HepG2 (cell line): Measurements from ENCODE around the gene RERE. TPM values are rescaled to one million over a fixed set of nuclear protein-coding genes. Genes with fewer than 3 reads are reported as not detected.

Experiments used
- FOXA3 ChIP-seq: IDR thresholded peaks from 2 replicates; pipeline ENCODE4 v1.6.1; 2016; ENCODE audit warnings: missing genetic modification reagents, missing compliant biosample characterization
- GATA4 ChIP-seq: sonication (generic); IDR thresholded peaks from 2 replicates; pipeline ENCODE4 v1.6.1; 2016; ENCODE audit warnings: antibody characterized with exemption, low read depth, borderline replicate concordance
- IKZF5 ChIP-seq: IDR thresholded peaks from 2 replicates; pipeline ENCODE4 v1.6.1; 2018; ENCODE audit warnings: missing genetic modification reagents, mild to moderate bottlenecking, missing compliant biosample characterization
- MAX ChIP-seq: IDR thresholded peaks from 2 replicates; pipeline ENCODE4 v1.6.1; 2012; ENCODE audit warnings: inconsistent platforms
- PATZ1 ChIP-seq: sonication (generic); formaldehyde crosslinking; IDR thresholded peaks from 2 replicates; pipeline ENCODE4 v1.4.0; 2020; ENCODE audit warnings: missing genetic modification reagents
- YEATS2 ChIP-seq: sonication (generic); formaldehyde crosslinking; IDR thresholded peaks from 2 replicates; pipeline ENCODE4 v1.4.0; 2020; ENCODE audit warnings: missing genetic modification reagents, borderline replicate concordance
- ZBTB20 ChIP-seq: sonication (generic); formaldehyde crosslinking; IDR thresholded peaks from 2 replicates; pipeline ENCODE4 v1.8.1; 2023; ENCODE audit warnings: missing genetic modification reagents, low read depth, mild to moderate bottlenecking, borderline replicate concordance
- ZNF615 ChIP-seq: sonication (generic); formaldehyde crosslinking; IDR thresholded peaks from 2 replicates; pipeline ENCODE4 v1.5.0; 2020; ENCODE audit warnings: mild to moderate bottlenecking, missing genetic modification reagents, borderline replicate concordance
- polyA plus RNA-seq, 8 experiments: library from polyadenylated mRNA; depleted of rRNA in 3 of 8; stranded (reverse) in 7 of 8; unstranded in 1 of 8; fragments of >200 nt; fragmentation: Illumina TruSeq in 4 of 8; extraction: Trizol in 4 of 8; gene quantifications; 2 replicates each; pipeline versions ENCODE4 v1.2.1 to v1.2.3, GENCODE V29; 2011 to 2016; ENCODE audit warnings: low read depth in 4 of 8, missing spikeins in 1 of 8, mixed read lengths in 1 of 8; ENCODE audit not compliant: insufficient read depth in 1 of 8
- total RNA-seq, 5 experiments: library from RNA; depleted of rRNA; stranded (reverse); fragments of >200 nt; fragmentation: Illumina TruSeq; extraction: Trizol; gene quantifications; 2 replicates each; pipeline ENCODE4 v1.2.3, GENCODE V29; 2016; ENCODE audit warnings: low read depth in 1 of 5

RERE gene
- total and polyA plus RNA-seq, 2 of the 13 experiments (the other 11 are each of a cell fraction or from before 2014, with no cell fraction given): 18.3 to 21.9 TPM

- 0 out of 2 replicates have a peak, but pooled peaks have one; percentile 9 for TF ChIP-seq IKZF5 (CRISPR knock-in tag)
- TF ChIP-seq ZBTB20 (CRISPR knock-in tag): peak; percentile 70; the same call in 1 of the 2 replicates
- TF ChIP-seq FOXA3 (CRISPR knock-in tag): peak; percentile 70
- TF ChIP-seq MAX: peak; percentile 49
- peak; percentile 38; the same call in 1 of the 2 replicates for TF ChIP-seq YEATS2 (CRISPR knock-in tag)
- TF ChIP-seq PATZ1: peak; percentile 33
- peak; percentile 51; the same call in 1 of the 2 replicates for TF ChIP-seq GATA4
- no peak for TF ChIP-seq ZNF615 (CRISPR knock-in tag)
These were observed 147.0 kb downstream of the RERE start (continued) for GRCh38 chr1:8670371-8670818.
